CD4-positive, alpha-beta T cell treated with Interleukin-6 for 4 hours (primary cell): ENCODE measurements around the gene SEC22A.

Experiments
- DNase-seq: peaks from one replicate; pipeline ENCODE4 v3.0.0-alpha.2; 2020; ENCODE audit warnings: mixed read lengths

SEC22A gene

GRCh38 chr3:123311201-123311600 is 109.5 kb downstream of the SEC22A start:
- DNase-seq = no peak

DNA sequence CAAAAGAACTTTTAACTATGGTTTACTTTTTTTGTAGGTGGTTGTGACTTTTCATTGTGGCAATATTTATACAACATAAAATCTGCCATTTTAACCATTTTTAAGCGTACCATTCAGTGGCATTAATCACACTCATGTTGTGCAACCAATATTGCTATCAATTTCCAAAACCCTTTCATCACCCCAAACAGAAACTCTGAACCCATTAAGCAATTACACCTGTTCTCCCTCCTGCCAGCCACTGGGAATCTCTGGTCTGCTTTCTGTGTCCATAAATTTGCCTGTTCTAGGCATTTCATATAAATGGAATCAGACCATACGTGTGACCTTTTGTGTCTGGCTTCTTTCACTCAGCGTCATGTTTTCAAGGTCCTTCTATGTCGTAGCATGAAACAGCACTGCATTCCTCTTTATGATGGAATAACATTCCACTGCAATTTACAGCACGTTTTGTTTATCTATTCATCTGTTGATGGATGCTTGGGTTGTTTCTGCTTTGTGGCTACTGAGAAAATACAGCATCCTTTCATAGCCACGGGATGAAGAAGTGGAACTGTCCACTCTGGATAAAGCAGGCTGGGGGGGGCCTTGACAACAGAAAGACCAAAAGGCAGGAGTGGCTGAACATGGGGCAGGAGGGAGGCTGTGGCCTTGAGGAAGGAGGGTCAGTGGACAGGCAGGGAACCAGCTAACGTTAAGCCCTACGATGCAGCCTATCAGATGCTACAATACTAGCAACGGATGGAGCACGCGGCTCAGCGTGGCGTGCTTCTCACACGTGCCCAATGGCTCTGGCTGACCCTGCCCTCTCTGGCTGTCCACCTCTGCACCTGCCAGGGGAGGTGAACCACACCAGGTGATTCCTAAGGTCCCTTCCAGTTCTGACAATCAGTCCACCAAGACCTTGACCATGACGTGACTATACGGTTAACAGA is 110.9 kb downstream of the SEC22A start:
- DNase-seq = no peak

DNA sequence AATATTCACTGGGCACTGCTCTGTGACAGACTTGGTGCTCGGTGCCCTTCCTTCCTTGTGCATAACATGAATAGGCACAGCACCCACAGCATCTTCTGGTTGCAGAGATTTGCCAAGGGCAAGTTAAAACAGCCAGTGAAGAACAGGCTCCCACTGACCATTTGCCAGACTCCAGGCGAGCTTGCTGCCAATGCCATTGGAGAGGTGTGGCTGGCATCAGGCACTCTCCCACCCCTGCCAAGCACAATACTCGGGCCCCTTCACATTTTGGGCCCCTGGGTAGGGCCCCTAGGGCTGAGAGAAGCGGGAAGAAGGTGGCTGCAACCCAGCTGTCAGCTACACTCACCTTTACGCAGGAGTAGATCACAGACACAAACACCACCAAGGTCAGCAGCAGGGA is 112.1 kb downstream of the SEC22A start:
- no peak for DNase-seq

GRCh38 chr3:123314359-123315270 is 112.9 kb downstream of the SEC22A start:
- no peak for DNase-seq

DNA sequence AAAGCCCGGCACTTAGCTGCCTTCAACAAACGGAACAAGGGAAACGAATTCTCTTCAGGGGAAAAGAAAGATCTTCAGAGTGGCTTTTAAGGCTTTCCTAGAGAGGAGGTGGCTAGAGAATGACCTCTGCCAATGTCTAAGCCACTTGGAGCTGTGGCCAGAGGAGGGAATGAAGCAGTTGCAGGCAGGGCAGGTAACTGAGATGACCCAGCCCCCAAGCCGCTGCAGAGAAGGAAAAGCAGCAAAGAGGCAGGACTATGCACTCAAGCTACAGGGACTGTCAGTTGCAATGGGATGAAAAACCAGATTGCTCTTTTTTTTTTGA is 113.5 kb downstream of the SEC22A start:
- DNase-seq = no peak

DNA sequence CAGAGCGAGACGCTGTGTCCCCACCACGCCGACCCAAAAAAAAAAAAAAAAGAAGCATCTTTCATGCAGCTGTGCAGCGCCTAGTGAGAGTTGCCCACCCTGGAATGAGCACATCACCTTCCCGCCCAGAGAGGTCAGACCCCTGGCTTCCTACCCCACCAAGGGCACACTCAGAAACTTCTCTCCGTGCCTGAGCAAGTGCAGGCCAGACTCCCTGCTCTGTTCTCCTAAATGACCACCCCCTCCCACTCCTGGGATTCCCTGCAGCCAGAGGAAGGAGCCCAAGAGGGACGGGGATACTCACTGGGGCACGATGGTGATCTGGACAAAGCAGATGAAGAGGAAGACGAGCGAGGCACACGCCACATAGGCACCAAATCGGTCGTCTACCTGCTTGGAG is 116.0 kb downstream of the SEC22A start:
- no peak for DNase-seq

- no peak for DNase-seq
These were observed 116.6 kb downstream of the SEC22A start for GRCh38 chr3:123318374-123318773.

- no peak for DNase-seq
These were observed 118.0 kb downstream of the SEC22A start for GRCh38 chr3:123319760-123320159.

DNA sequence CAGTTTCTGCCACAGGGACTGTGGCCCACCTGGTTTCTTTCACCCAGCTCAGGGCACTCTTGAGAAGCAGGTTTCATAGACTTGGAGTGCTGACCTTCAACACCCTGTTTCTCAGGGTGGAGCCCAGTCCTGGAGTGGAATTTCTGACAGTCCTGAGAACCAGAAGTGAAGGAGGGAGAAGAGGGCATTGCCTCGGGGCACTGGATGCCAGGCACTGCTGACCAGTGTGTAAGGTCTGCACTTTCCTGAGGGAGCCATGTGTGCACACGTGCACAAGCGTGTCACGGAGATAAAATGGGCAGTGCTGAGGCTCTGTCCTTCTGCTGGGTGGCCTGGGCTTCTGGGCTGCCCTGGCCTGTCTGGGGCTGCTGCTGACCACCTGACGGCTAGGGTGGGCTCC is 118.5 kb downstream of the SEC22A start:
- no peak for DNase-seq

DNA sequence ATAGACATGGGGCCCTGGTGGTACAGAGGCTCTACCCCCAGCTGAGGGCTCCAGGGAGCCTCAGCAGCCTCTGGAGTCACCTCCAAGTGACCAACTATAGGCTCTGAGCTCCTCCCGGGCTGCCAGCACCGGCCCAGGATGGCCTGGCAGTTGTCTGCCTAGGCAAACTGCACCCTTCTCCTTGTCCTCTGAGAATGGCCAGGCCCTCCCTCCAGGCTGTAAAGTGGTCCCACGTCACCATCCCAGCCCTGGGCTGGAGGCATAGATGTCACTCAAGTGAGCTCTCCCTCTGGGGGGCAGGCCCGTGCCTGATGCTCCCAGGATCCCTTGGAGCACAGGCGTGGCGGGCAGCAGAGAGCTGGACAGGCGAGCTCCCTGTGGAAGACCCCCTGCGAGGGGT is 120.1 kb downstream of the SEC22A start:
- DNase-seq = no peak

DNA sequence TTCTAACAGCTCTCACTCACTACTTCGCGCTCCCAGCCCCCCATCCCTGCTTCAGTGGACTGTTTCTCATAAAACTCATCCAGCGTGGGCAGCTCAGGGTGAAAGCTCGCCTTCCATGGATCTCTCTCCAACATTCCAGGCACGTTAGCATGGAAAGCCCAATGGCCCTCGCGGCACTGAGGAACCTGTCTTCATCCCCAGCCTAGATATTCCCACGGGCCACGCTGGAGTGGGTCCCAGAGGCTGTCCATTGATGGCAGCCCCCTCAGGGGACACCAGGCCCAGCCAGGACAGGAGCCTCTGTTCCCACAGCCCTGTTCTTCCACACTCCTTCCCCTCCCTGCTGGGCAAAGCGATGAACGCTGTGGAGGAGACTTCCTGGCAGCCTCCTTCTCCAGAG is 121.1 kb downstream of the SEC22A start:
- DNase-seq = no peak
